GM12864 (cell line): Measurements from ENCODE around the gene CDK19.

Source experiments
- DNase-seq: peaks from one replicate; pipeline ENCODE4 v3.0.0-alpha.2; 2011; ENCODE audit warnings: low read depth
- H3K4me3 ChIP-seq: 2 replicates; pipeline ENCODE4 v1.5.1; 2011; ENCODE audit warnings: mild to moderate bottlenecking, low read depth, low read length, control low read depth
- CTCF ChIP-seq: IDR thresholded peaks from 2 replicates; pipeline ENCODE4 v1.5.1; 2011; ENCODE audit warnings: low read depth, mild to moderate bottlenecking, moderate library complexity, low read length, control low read depth, inconsistent platforms; ENCODE audit errors: missing control alignments

The CDK19 gene

GRCh38 chr6:110564703-110565421, 250.4 kb downstream of the CDK19 start:
- DNase-seq: no peak
- H3K4me3 ChIP-seq: no peak overlapping the region
- TF ChIP-seq CTCF: no peak

- TF ChIP-seq CTCF: no peak
- H3K4me3 ChIP-seq: no peak overlapping the region
- no peak for DNase-seq
Observed at GRCh38 chr6:110563711-110564110, 251.6 kb downstream of the CDK19 start.

GRCh38 chr6:110562316-110562915, 252.9 kb downstream of the CDK19 start:
- H3K4me3 ChIP-seq: no peak overlapping the region
- no peak for DNase-seq
- no peak for TF ChIP-seq CTCF

- TF ChIP-seq CTCF: no peak
- no peak overlapping the region for H3K4me3 ChIP-seq
- DNase-seq: no peak
Observed at GRCh38 chr6:110561696-110562095, 253.6 kb downstream of the CDK19 start.

GRCh38 chr6:110561008-110561396, 254.3 kb downstream of the CDK19 start:
- no peak for DNase-seq
- no peak for TF ChIP-seq CTCF
- no peak overlapping the region for H3K4me3 ChIP-seq

- DNase-seq: peak; percentile 4
- TF ChIP-seq CTCF: no peak
- no peak overlapping the region for H3K4me3 ChIP-seq
Observed at GRCh38 chr6:110560239-110561007, 254.8 kb downstream of the CDK19 start.
